Kidney (tissue), 14 donors: ENCODE results near the gene FGD6. TPM values are rescaled to one million over a fixed set of nuclear protein-coding genes. Genes with fewer than 3 reads are reported as not detected.
A peak's percentile ranks its signal among the peaks of the same experiment; 100 is the strongest.

Experiments used
- DNase-seq, 5 donors: peaks; one replicate each; pipeline ENCODE4 v3.0.0-alpha.2; 2013 to 2020
- FAIRE-seq: peaks from 2 replicates; lab custom pipeline; 2012; peaks lifted over from hg19 to GRCh38; lab: Jason Lieb, UNC
- H3K27ac ChIP-seq, 2 donors: one replicate each; pipeline ENCODE4 v1.7.0; 2013; ENCODE audit warnings: low read depth in 2 of 2, low read length in 2 of 2, inconsistent platforms in 1 of 2
- H3K27me3 ChIP-seq: one replicate; pipeline ENCODE4 v1.7.1; 2013; ENCODE audit warnings: low read length, inconsistent platforms; ENCODE audit not compliant: control insufficient read depth, insufficient read depth
- H3K36me3 ChIP-seq, 3 donors: one replicate each; pipeline versions ENCODE4 v1.7.0 to v1.7.1; 2013; ENCODE audit warnings: low read length in 3 of 3, control low read depth in 1 of 3, inconsistent platforms in 1 of 3; ENCODE audit not compliant: insufficient read depth in 3 of 3, control insufficient read depth in 2 of 3
- H3K4me1 ChIP-seq, 3 donors: one replicate each; pipeline versions ENCODE4 v1.7.0 to v1.7.1; 2013; ENCODE audit warnings: low read length in 3 of 3, inconsistent platforms in 1 of 3, low read depth in 1 of 3; ENCODE audit not compliant: control insufficient read depth in 2 of 3, insufficient read depth in 2 of 3
- H3K4me3 ChIP-seq, 3 donors: one replicate each; pipeline versions ENCODE4 v1.7.0 to v1.8.1; 2013; ENCODE audit warnings: low read length in 3 of 3, control low read depth in 1 of 3, inconsistent platforms in 1 of 3
- H3K9ac ChIP-seq, 3 donors: one replicate each; pipeline versions ENCODE4 v1.7.0 to v1.7.1; 2013; ENCODE audit warnings: low read length in 3 of 3, control low read depth in 1 of 3, inconsistent platforms in 1 of 3
- H3K9me3 ChIP-seq, 3 donors: one replicate each; pipeline versions ENCODE4 v1.7.0 to v1.7.1; 2013; ENCODE audit warnings: low read length in 3 of 3, control low read depth in 1 of 3, inconsistent platforms in 1 of 3; ENCODE audit not compliant: control insufficient read depth in 2 of 3, insufficient read depth in 1 of 3
- intact Hi-C: fragments of 100-400 bp; cut with DNase I; formaldehyde crosslinking; loops from one replicate; pipeline ENCODE4 v1.11.1; 2022
- polyA plus RNA-seq: library from polyadenylated mRNA; stranded (reverse); fragments of 350-450 nt; fragmentation: Illumina TruSeq; extraction: RNeasy Lipid Tissue Mini Kit (QIAGEN cat#74804); gene quantifications from one replicate; pipeline ENCODE4 v1.2.3, GENCODE V29; 2014; ENCODE audit warnings: low read depth, low replicate concordance; ENCODE audit not compliant: insufficient read depth
- total RNA-seq: library from RNA; stranded (reverse); fragmentation: NEBNext Ultra II Directional; extraction: Animal tissue kit (Norgen Biotek cat#: 25700); gene quantifications from one replicate; pipeline ENCODE4 v1.2.1, GENCODE V29; 2021
- TF ChIP-seq, protein P1 (sequence below): IDR thresholded peaks from 3 replicates; pipeline ENCODE4 v1.5.1; 2012; ENCODE audit warnings: mild to moderate bottlenecking, moderate library complexity, borderline replicate concordance; ENCODE audit not compliant: insufficient read depth; ENCODE audit errors: extremely low read depth
- donor health status: control.
- donor health status: control.
- donor health status: control.
- donor health status: control.
- donor health status: control.
- donor health status: DM: yes; HTN: yes; CAD: no.
- donor health status: Normal renal cell carcinoma (clear cell type).

The FGD6 gene
- total and polyA plus RNA-seq, 2 donors from 2014 or later: 1.2 to 19.8 TPM

DNA sequence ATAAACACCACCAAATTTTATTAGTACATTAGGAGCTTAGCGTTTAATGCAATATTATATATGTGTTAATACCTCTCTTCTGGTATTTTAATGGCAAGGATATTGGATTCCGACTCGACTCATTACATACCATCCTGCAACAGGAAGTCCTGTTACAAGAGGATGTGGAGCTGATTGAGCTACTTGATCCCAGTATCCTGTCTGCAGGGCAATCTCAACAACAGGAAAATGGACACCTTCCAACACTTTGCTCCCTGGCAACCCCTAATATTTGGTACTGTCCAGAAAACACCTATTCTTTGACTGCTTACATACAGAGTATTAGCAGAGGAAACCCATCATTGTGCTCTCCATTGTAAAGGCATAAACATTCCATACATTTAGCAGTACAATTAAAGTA, 45.5 kb upstream of the FGD6 start:
- Histone ChIP-seq H3K4me3 (no peak overlapping the region), H3K4me1 (no peaks in the 10 kb centered on the region), H3K9me3 (no peaks in the 10 kb centered on the region), H3K9ac (no peak overlapping the region), H3K36me3 (peaks cover 7 to 19% (median 9%) of the 10 kb centered on the region in 3 donors), H3K27me3 (no peaks in the 10 kb centered on the region), H3K27ac (no peak overlapping the region)
- FAIRE-seq (no peak), DNase-seq (peak in 3 of 5 donors; percentile 16 to 54 (median 18))
- TF ChIP-seq, protein P1, sequence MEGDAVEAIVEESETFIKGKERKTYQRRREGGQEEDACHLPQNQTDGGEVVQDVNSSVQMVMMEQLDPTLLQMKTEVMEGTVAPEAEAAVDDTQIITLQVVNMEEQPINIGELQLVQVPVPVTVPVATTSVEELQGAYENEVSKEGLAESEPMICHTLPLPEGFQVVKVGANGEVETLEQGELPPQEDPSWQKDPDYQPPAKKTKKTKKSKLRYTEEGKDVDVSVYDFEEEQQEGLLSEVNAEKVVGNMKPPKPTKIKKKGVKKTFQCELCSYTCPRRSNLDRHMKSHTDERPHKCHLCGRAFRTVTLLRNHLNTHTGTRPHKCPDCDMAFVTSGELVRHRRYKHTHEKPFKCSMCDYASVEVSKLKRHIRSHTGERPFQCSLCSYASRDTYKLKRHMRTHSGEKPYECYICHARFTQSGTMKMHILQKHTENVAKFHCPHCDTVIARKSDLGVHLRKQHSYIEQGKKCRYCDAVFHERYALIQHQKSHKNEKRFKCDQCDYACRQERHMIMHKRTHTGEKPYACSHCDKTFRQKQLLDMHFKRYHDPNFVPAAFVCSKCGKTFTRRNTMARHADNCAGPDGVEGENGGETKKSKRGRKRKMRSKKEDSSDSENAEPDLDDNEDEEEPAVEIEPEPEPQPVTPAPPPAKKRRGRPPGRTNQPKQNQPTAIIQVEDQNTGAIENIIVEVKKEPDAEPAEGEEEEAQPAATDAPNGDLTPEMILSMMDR: no peak
- intact Hi-C loops: no loop called here

- Histone ChIP-seq H3K4me1 (no peaks in the 10 kb centered on the region), H3K9ac (no peak overlapping the region), H3K9me3 (no peaks in the 10 kb centered on the region), H3K36me3 (peaks cover 3 to 18% (median 6%) of the 10 kb centered on the region in 3 donors), H3K4me3 (no peak overlapping the region), H3K27me3 (no peaks in the 10 kb centered on the region), H3K27ac (no peak overlapping the region)
- intact Hi-C loops: no loop called here
- no peak for DNase-seq
- TF ChIP-seq, protein P1: no peak
- no peak for FAIRE-seq
Measured at GRCh38 chr12:95261109-95261508, 43.8 kb upstream of the FGD6 start.

GRCh38 chr12:95259368-95259767, 42.1 kb upstream of the FGD6 start:
- peaks cover 3 to 18% (median 6%) of the 10 kb centered on the region in 3 donors for H3K36me3 ChIP-seq
- H3K4me1 ChIP-seq: no peaks in the 10 kb centered on the region
- H3K27me3 ChIP-seq: no peaks in the 10 kb centered on the region
- no peak overlapping the region for H3K27ac ChIP-seq
- intact Hi-C loops: no loop called here
- FAIRE-seq (no peak), DNase-seq (no peak)
- TF ChIP-seq, protein P1: no peak
- no peaks in the 10 kb centered on the region for H3K9me3 ChIP-seq
- no peak overlapping the region for H3K9ac ChIP-seq
- no peak overlapping the region for H3K4me3 ChIP-seq

- FAIRE-seq (no peak), DNase-seq (no peak)
- Histone ChIP-seq H3K9ac (no peak overlapping the region), H3K27ac (no peak overlapping the region), H3K36me3 (peaks cover 3 to 18% (median 6%) of the 10 kb centered on the region in 3 donors), H3K9me3 (no peaks in the 10 kb centered on the region), H3K4me3 (no peak overlapping the region), H3K4me1 (no peaks in the 10 kb centered on the region), H3K27me3 (no peaks in the 10 kb centered on the region)
- intact Hi-C loops: no loop called here
- TF ChIP-seq, protein P1: no peak
Measured at GRCh38 chr12:95258803-95259202, 41.5 kb upstream of the FGD6 start.
